ENCODE results near the gene FBXO41.

GRCh38 chr2:73205611-73206010 lies 78.7 kb downstream of the FBXO41 start:
- TF ChIP-seq EP300 (IDR thresholded peaks at IDR 0.05) (no peak), POLR2A (IDR thresholded peaks at IDR 0.05) (no peak), POLR2AphosphoS5 (IDR thresholded peaks at IDR 0.05) (no peak)
- TF ChIP-seq, protein P1, sequence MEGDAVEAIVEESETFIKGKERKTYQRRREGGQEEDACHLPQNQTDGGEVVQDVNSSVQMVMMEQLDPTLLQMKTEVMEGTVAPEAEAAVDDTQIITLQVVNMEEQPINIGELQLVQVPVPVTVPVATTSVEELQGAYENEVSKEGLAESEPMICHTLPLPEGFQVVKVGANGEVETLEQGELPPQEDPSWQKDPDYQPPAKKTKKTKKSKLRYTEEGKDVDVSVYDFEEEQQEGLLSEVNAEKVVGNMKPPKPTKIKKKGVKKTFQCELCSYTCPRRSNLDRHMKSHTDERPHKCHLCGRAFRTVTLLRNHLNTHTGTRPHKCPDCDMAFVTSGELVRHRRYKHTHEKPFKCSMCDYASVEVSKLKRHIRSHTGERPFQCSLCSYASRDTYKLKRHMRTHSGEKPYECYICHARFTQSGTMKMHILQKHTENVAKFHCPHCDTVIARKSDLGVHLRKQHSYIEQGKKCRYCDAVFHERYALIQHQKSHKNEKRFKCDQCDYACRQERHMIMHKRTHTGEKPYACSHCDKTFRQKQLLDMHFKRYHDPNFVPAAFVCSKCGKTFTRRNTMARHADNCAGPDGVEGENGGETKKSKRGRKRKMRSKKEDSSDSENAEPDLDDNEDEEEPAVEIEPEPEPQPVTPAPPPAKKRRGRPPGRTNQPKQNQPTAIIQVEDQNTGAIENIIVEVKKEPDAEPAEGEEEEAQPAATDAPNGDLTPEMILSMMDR (IDR thresholded peaks at IDR 0.05), result no peak

Measured in suprapubic skin (tissue), 4 donors.